HepG2 (cell line): Measurements from ENCODE around the gene CPA5. TPM values are rescaled to one million over a fixed set of nuclear protein-coding genes. Genes with fewer than 3 reads are reported as not detected.

Source experiments
- GATAD1 ChIP-seq: IDR thresholded peaks from 2 replicates; pipeline ENCODE4 v1.6.1; 2016; ENCODE audit warnings: missing genetic modification reagents, missing compliant biosample characterization
- NFE2L1 ChIP-seq: sonication (generic); formaldehyde crosslinking; IDR thresholded peaks from 2 replicates; pipeline ENCODE4 v1.4.0; 2020; ENCODE audit warnings: missing genetic modification reagents, mild to moderate bottlenecking, borderline replicate concordance
- RFXANK ChIP-seq: IDR thresholded peaks from 2 replicates; pipeline ENCODE4 v1.6.1; 2016
- UBTF ChIP-seq: sonication (generic); formaldehyde crosslinking; IDR thresholded peaks from 2 replicates; pipeline ENCODE4 v1.4.0; 2020; ENCODE audit warnings: mild to moderate bottlenecking, missing genetic modification reagents
- ZBTB33 ChIP-seq: sonication (generic); formaldehyde crosslinking; IDR thresholded peaks from 2 replicates; pipeline ENCODE4 v1.4.0; 2020; ENCODE audit warnings: missing genetic modification reagents
- ZNF317 ChIP-seq: sonication (generic); formaldehyde crosslinking; IDR thresholded peaks from 2 replicates; pipeline ENCODE4 v1.5.0; 2020; ENCODE audit warnings: mild to moderate bottlenecking, missing genetic modification reagents
- ZNF747 ChIP-seq: sonication (generic); formaldehyde crosslinking; IDR thresholded peaks from 2 replicates; pipeline ENCODE4 v1.8.1; 2023; ENCODE audit warnings: missing genetic modification reagents, mild to moderate bottlenecking, borderline replicate concordance
- ZNF788 ChIP-seq: sonication (generic); formaldehyde crosslinking; IDR thresholded peaks from 2 replicates; pipeline ENCODE4 v1.5.0; 2020; ENCODE audit warnings: mild to moderate bottlenecking, missing genetic modification reagents, borderline replicate concordance
- ZSCAN30 ChIP-seq: sonication (generic); formaldehyde crosslinking; IDR thresholded peaks from 2 replicates; pipeline ENCODE4 v1.5.0; 2020; ENCODE audit warnings: mild to moderate bottlenecking, missing genetic modification reagents
- polyA plus RNA-seq, 8 experiments: library from polyadenylated mRNA; depleted of rRNA in 3 of 8; stranded (reverse) in 7 of 8; unstranded in 1 of 8; fragments of >200 nt; fragmentation: Illumina TruSeq in 4 of 8; extraction: Trizol in 4 of 8; gene quantifications; 2 replicates each; pipeline versions ENCODE4 v1.2.1 to v1.2.3, GENCODE V29; 2011 to 2016; ENCODE audit warnings: low read depth in 4 of 8, missing spikeins in 1 of 8, mixed read lengths in 1 of 8; ENCODE audit not compliant: insufficient read depth in 1 of 8
- total RNA-seq, 5 experiments: library from RNA; depleted of rRNA; stranded (reverse); fragments of >200 nt; fragmentation: Illumina TruSeq; extraction: Trizol; gene quantifications; 2 replicates each; pipeline ENCODE4 v1.2.3, GENCODE V29; 2016; ENCODE audit warnings: low read depth in 1 of 5
- TF ChIP-seq, protein P1 (sequence below): sonication (generic); formaldehyde crosslinking; IDR thresholded peaks from 2 replicates; pipeline ENCODE4 v1.5.0; 2020; ENCODE audit warnings: missing genetic modification reagents
- TF ChIP-seq, protein P2 (sequence below): sonication (generic); formaldehyde crosslinking; IDR thresholded peaks from 2 replicates; pipeline ENCODE4 v1.4.0; 2020; ENCODE audit warnings: mild to moderate bottlenecking, missing genetic modification reagents, borderline replicate concordance

Gene CPA5
- total and polyA plus RNA-seq, 2 of the 13 experiments (the other 11 are each of a cell fraction or from before 2014, with no cell fraction given): 0.48 TPM; not detected in 1

GRCh38 chr7:130332259-130333053 is 12.2 kb upstream of the CPA5 start (continued):
- no peak for TF ChIP-seq GATAD1 (CRISPR knock-in tag)
- TF ChIP-seq, protein P1, sequence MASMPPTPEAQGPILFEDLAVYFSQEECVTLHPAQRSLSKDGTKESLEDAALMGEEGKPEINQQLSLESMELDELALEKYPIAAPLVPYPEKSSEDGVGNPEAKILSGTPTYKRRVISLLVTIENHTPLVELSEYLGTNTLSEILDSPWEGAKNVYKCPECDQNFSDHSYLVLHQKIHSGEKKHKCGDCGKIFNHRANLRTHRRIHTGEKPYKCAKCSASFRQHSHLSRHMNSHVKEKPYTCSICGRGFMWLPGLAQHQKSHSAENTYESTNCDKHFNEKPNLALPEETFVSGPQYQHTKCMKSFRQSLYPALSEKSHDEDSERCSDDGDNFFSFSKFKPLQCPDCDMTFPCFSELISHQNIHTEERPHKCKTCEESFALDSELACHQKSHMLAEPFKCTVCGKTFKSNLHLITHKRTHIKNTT (CRISPR knock-in tag): no peak
- no peak for TF ChIP-seq RFXANK (CRISPR knock-in tag)
- TF ChIP-seq ZNF317 (CRISPR knock-in tag): no peak
- TF ChIP-seq ZSCAN30 (CRISPR knock-in tag): no peak
- TF ChIP-seq, protein P2, sequence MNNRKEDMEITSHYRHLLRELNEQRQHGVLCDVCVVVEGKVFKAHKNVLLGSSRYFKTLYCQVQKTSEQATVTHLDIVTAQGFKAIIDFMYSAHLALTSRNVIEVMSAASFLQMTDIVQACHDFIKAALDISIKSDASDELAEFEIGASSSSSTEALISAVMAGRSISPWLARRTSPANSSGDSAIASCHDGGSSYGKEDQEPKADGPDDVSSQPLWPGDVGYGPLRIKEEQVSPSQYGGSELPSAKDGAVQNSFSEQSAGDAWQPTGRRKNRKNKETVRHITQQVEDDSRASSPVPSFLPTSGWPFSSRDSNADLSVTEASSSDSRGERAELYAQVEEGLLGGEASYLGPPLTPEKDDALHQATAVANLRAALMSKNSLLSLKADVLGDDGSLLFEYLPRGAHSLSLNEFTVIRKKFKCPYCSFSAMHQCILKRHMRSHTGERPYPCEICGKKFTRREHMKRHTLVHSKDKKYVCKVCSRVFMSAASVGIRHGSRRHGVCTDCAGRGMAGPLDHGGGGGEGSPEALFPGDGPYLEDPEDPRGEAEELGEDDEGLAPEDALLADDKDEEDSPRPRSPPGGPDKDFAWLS (CRISPR knock-in tag): no peak
- no peak for TF ChIP-seq ZNF788 (CRISPR knock-in tag)
- TF ChIP-seq NFE2L1: no peak
- no peak for TF ChIP-seq ZNF747 (CRISPR knock-in tag)
- no peak for TF ChIP-seq ZBTB33 (CRISPR knock-in tag)
- TF ChIP-seq UBTF (CRISPR knock-in tag): no peak
- TF ChIP-seq, all 625 proteins: peak for 0
